ENCODE data around the gene CCR5.

DNA sequence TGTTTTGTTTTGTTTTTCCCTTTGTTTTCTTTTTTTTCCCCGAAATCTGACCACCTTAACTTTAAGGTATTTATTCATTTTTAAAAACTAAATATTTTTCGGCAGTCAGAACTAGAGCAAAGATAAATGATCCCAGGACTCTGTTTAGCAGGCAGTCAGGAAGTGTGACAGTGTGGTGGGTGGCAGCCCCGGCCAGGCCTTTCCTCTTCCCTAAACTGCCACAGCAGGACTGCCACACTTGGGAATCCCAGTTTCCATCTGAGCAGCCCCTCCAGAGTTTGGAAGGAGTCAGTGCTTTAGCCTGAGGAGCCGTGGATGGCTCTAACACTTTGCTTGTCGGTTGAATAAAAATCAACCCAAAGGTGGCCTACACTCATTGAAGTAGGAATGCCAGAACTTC lies 43.2 kb downstream of the CCR5 start:
- TF ChIP-seq EZH2 (IDR thresholded peaks at IDR 0.05; ENCODE audit: low read length, unreplicated experiment) (no peak), EZH2phosphoT487 (IDR thresholded peaks at IDR 0.05; ENCODE audit: borderline replicate concordance, low read length) (no peak)
- TF ChIP-seq, protein P1, sequence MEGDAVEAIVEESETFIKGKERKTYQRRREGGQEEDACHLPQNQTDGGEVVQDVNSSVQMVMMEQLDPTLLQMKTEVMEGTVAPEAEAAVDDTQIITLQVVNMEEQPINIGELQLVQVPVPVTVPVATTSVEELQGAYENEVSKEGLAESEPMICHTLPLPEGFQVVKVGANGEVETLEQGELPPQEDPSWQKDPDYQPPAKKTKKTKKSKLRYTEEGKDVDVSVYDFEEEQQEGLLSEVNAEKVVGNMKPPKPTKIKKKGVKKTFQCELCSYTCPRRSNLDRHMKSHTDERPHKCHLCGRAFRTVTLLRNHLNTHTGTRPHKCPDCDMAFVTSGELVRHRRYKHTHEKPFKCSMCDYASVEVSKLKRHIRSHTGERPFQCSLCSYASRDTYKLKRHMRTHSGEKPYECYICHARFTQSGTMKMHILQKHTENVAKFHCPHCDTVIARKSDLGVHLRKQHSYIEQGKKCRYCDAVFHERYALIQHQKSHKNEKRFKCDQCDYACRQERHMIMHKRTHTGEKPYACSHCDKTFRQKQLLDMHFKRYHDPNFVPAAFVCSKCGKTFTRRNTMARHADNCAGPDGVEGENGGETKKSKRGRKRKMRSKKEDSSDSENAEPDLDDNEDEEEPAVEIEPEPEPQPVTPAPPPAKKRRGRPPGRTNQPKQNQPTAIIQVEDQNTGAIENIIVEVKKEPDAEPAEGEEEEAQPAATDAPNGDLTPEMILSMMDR (conservative IDR thresholded peaks at IDR 0.05; ENCODE audit: low read depth, low read length), result no peak
